HEK293 (cell line): ENCODE results near the gene PODN.

ENCODE experiments used
- MEIS1 ChIP-seq: sonication (generic); formaldehyde crosslinking; IDR thresholded peaks from 2 replicates; pipeline ENCODE4 v1.8.1; 2022; ENCODE audit warnings: missing genetic modification reagents, mild to moderate bottlenecking, borderline replicate concordance
- YY1 ChIP-seq: fragments of 450-650 bp; formaldehyde crosslinking; IDR thresholded peaks from 2 replicates; pipeline ENCODE4 v1.5.1; 2018; ENCODE audit warnings: missing biosample characterization, missing genetic modification characterization
- ZFP41 ChIP-seq: fragments of 450-650 bp; formaldehyde crosslinking; IDR thresholded peaks from 2 replicates; pipeline ENCODE4 v1.5.1; 2016; ENCODE audit warnings: missing biosample characterization, missing genetic modification characterization, borderline replicate concordance
- ZNF169 ChIP-seq: fragments of 450-650 bp; formaldehyde crosslinking; IDR thresholded peaks from 2 replicates; pipeline ENCODE4 v1.5.1; 2016; ENCODE audit warnings: missing biosample characterization, missing genetic modification characterization
- ZNF24 ChIP-seq: fragments of 450-650 bp; formaldehyde crosslinking; IDR thresholded peaks from 2 replicates; pipeline ENCODE4 v1.5.1; 2016; ENCODE audit warnings: missing biosample characterization, missing genetic modification characterization
- ZNF488 ChIP-seq: fragments of 450-650 bp; formaldehyde crosslinking; IDR thresholded peaks from 2 replicates; pipeline ENCODE4 v1.5.1; 2016; ENCODE audit warnings: missing biosample characterization, missing genetic modification characterization
- ZNF530 ChIP-seq: fragments of 450-650 bp; formaldehyde crosslinking; IDR thresholded peaks from 2 replicates; pipeline ENCODE4 v1.5.1; 2016; ENCODE audit warnings: low read depth, missing biosample characterization, missing genetic modification characterization
- ZNF704 ChIP-seq: fragments of 450-650 bp; formaldehyde crosslinking; IDR thresholded peaks from 2 replicates; pipeline ENCODE4 v1.5.1; 2016; ENCODE audit warnings: missing biosample characterization, missing genetic modification characterization
- TF ChIP-seq, protein P1 (sequence below): fragments of 450-650 bp; formaldehyde crosslinking; IDR thresholded peaks from 2 replicates; pipeline ENCODE4 v1.5.1; 2016; ENCODE audit warnings: missing biosample characterization, missing genetic modification characterization
- TF ChIP-seq, protein P2 (sequence below): fragments of 450-650 bp; formaldehyde crosslinking; IDR thresholded peaks from 2 replicates; pipeline ENCODE4 v1.5.1; 2016; ENCODE audit warnings: missing biosample characterization, missing genetic modification characterization

- TF ChIP-seq, protein P1, sequence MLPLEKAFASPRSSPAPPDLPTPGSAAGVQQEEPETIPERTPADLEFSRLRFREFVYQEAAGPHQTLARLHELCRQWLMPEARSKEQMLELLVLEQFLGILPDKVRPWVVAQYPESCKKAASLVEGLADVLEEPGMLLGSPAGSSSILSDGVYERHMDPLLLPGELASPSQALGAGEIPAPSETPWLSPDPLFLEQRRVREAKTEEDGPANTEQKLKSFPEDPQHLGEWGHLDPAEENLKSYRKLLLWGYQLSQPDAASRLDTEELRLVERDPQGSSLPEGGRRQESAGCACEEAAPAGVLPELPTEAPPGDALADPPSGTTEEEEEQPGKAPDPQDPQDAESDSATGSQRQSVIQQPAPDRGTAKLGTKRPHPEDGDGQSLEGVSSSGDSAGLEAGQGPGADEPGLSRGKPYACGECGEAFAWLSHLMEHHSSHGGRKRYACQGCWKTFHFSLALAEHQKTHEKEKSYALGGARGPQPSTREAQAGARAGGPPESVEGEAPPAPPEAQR (tag by site-specific recombination): no peak
- TF ChIP-seq ZNF488 (no peak), YY1 (tag by site-specific recombination) (no peak), MEIS1 (no peak), ZNF704 (no peak), ZFP41 (tag by site-specific recombination) (no peak), ZNF169 (tag by site-specific recombination) (no peak), ZNF530 (tag by site-specific recombination) (no peak), ZNF24 (tag by site-specific recombination) (no peak)
- TF ChIP-seq, protein P2, sequence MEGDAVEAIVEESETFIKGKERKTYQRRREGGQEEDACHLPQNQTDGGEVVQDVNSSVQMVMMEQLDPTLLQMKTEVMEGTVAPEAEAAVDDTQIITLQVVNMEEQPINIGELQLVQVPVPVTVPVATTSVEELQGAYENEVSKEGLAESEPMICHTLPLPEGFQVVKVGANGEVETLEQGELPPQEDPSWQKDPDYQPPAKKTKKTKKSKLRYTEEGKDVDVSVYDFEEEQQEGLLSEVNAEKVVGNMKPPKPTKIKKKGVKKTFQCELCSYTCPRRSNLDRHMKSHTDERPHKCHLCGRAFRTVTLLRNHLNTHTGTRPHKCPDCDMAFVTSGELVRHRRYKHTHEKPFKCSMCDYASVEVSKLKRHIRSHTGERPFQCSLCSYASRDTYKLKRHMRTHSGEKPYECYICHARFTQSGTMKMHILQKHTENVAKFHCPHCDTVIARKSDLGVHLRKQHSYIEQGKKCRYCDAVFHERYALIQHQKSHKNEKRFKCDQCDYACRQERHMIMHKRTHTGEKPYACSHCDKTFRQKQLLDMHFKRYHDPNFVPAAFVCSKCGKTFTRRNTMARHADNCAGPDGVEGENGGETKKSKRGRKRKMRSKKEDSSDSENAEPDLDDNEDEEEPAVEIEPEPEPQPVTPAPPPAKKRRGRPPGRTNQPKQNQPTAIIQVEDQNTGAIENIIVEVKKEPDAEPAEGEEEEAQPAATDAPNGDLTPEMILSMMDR: no peak
Observed at GRCh38 chr1:53071167-53071865, 9.3 kb downstream of the PODN start.
